ENCODE measurements around the gene KLHL5. TPM values are rescaled to one million over a fixed set of nuclear protein-coding genes. Genes with fewer than 3 reads are reported as not detected.

Gene KLHL5
- polyA plus RNA-seq, 1 experiment: 184 TPM

GRCh38 chr4:39063430-39063829 lies 1.4 kb downstream of the KLHL5 start:
- Histone ChIP-seq H3K27ac (ENCODE audit: low read depth, low read length) (no peak overlapping the region), H3K9me3 (ENCODE audit: control insufficient read depth, insufficient read depth, low read length) (no peaks in the 10 kb centered on the region), H3K27me3 (ENCODE audit: control insufficient read depth, insufficient read depth, low read length) (no peaks in the 10 kb centered on the region), H3K4me3 (ENCODE audit: low read depth, low read length) (no peak overlapping the region)
- ChIA-PET CTCF (no interaction called here), POLR2A (interaction anchor here (0.6 kb wide), 1 partner anchor 21 kb away, joined by 4 read pairs; no protein-coding TSS in a partner anchor)
- no peak for DNase-seq (ENCODE audit: low read depth, low spot score)
- TF ChIP-seq CTCF (IDR thresholded peaks at IDR 0.05; ENCODE audit: low read depth, low read length): no peak

GRCh38 chr4:39066371-39066770 lies 4.3 kb downstream of the KLHL5 start:
- POLR2A ChIA-PET: no interaction called here
- Histone ChIP-seq H3K27ac (ENCODE audit: low read depth, low read length) (no peak overlapping the region), H3K4me3 (ENCODE audit: low read depth, low read length) (no peak overlapping the region), H3K9me3 (ENCODE audit: control insufficient read depth, insufficient read depth, low read length) (no peaks in the 10 kb centered on the region), H3K27me3 (ENCODE audit: control insufficient read depth, insufficient read depth, low read length) (no peaks in the 10 kb centered on the region)
- no peak for DNase-seq (ENCODE audit: low read depth, low spot score)
- no peak for TF ChIP-seq CTCF (IDR thresholded peaks at IDR 0.05; ENCODE audit: low read depth, low read length)
- CTCF ChIA-PET: interaction anchor here (0.6 kb wide), 1 partner anchor 142 kb away, joined by 3 read pairs; no protein-coding TSS in a partner anchor

GRCh38 chr4:39067031-39067430 lies 5.0 kb downstream of the KLHL5 start:
- POLR2A ChIA-PET: no interaction called here
- no peaks in the 10 kb centered on the region for H3K27me3 ChIP-seq (ENCODE audit: control insufficient read depth, insufficient read depth, low read length)
- TF ChIP-seq CTCF (IDR thresholded peaks at IDR 0.05; ENCODE audit: low read depth, low read length): no peak
- no peak overlapping the region for H3K4me3 ChIP-seq (ENCODE audit: low read depth, low read length)
- no peaks in the 10 kb centered on the region for H3K9me3 ChIP-seq (ENCODE audit: control insufficient read depth, insufficient read depth, low read length)
- no peak for DNase-seq (ENCODE audit: low read depth, low spot score)
- CTCF ChIA-PET: interaction anchor here (0.6 to 0.7 kb wide), 2 partner anchors 819 to 1083 kb away, joined by 5 read pairs; no protein-coding TSS in a partner anchor
- no peak overlapping the region for H3K27ac ChIP-seq (ENCODE audit: low read depth, low read length)

GRCh38 chr4:39067451-39067850 lies 5.4 kb downstream of the KLHL5 start:
- H3K27me3 ChIP-seq (ENCODE audit: control insufficient read depth, insufficient read depth, low read length): no peaks in the 10 kb centered on the region
- H3K4me3 ChIP-seq (ENCODE audit: low read depth, low read length): no peak overlapping the region
- no peak overlapping the region for H3K27ac ChIP-seq (ENCODE audit: low read depth, low read length)
- ChIA-PET POLR2A (no interaction called here), CTCF (interaction anchor here (0.6 to 0.7 kb wide), 2 partner anchors 819 to 1083 kb away, joined by 5 read pairs; no protein-coding TSS in a partner anchor)
- TF ChIP-seq CTCF (IDR thresholded peaks at IDR 0.05; ENCODE audit: low read depth, low read length): no peak
- no peaks in the 10 kb centered on the region for H3K9me3 ChIP-seq (ENCODE audit: control insufficient read depth, insufficient read depth, low read length)
- DNase-seq (ENCODE audit: low read depth, low spot score): no peak

- H3K4me3 ChIP-seq (ENCODE audit: low read depth, low read length): no peak overlapping the region
- no peak overlapping the region for H3K27ac ChIP-seq (ENCODE audit: low read depth, low read length)
- DNase-seq (ENCODE audit: low read depth, low spot score): no peak
- POLR2A ChIA-PET: no interaction called here
- CTCF ChIA-PET: no interaction called here
- H3K9me3 ChIP-seq (ENCODE audit: control insufficient read depth, insufficient read depth, low read length): no peaks in the 10 kb centered on the region
- TF ChIP-seq CTCF (IDR thresholded peaks at IDR 0.05; ENCODE audit: low read depth, low read length): no peak
- no peaks in the 10 kb centered on the region for H3K27me3 ChIP-seq (ENCODE audit: control insufficient read depth, insufficient read depth, low read length)
Measured at GRCh38 chr4:39068907-39069306, 6.9 kb downstream of the KLHL5 start.
